Measurements from ENCODE around the gene ATXN2.
A peak's percentile ranks its signal among the peaks of the same experiment; 100 is the strongest.
"Not testable (repeated sequence)": the region's sequence is repeated elsewhere in the genome, so short reads cannot be mapped to it uniquely, and the experiment has no call there.

ATXN2 gene

DNA sequence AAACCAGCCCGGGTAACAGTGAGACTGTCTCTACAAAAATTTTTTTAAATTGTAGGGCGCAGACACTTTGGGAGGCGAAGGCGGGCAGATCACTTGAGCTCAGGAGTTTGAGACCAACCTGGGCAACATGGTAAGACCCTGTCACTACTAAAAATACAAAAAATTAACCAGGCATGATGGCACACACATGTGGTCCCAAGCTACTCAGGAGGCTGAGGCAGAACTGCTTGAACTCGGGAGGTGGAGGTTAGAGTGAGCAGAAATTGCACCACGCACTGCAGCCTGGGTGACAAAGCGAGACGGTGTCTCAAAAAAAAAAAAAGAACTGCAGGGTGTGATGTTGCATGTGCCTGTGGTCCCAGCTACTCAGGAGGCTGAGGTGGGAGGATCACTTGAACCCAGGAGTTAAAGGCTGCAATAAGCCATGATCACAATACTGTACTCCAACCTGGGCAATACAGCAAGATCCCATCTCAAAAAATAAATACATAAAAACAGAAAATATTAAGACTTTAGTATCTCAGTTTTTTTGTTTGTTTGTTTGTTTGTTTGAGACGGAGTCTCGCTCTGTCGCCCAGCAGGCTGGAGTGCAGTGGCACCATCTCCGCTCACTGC is 16.9 kb downstream of the ATXN2 start:
- Histone ChIP-seq H3K9me3 (ENCODE audit: insufficient read depth, low read depth, low read length) (no peaks in the 10 kb centered on the region), H3K36me3 (ENCODE audit: insufficient read depth, low read depth, low read length) (no peaks in the 10 kb centered on the region), H3K4me1 (ENCODE audit: insufficient read depth, low read length) (no peaks in the 10 kb centered on the region), H3K9ac (ENCODE audit: low read depth, low read length) (no peak overlapping the region), H3K27ac (ENCODE audit: low read length) (no peak overlapping the region), H3K4me3 (ENCODE audit: low read length) (no peak overlapping the region), H3K27me3 (ENCODE audit: insufficient read depth, low read length) (no peaks in the 10 kb centered on the region)

GRCh38 chr12:111581434-111582132 is 17.5 kb downstream of the ATXN2 start:
- no peaks in the 10 kb centered on the region for H3K36me3 ChIP-seq (ENCODE audit: insufficient read depth, low read depth, low read length)
- H3K4me1 ChIP-seq (ENCODE audit: insufficient read depth, low read length) = no peaks in the 10 kb centered on the region
- no peaks in the 10 kb centered on the region for H3K27me3 ChIP-seq (ENCODE audit: insufficient read depth, low read length)
- H3K27ac ChIP-seq (ENCODE audit: low read length) = no peak overlapping the region
- no peak overlapping the region for H3K9ac ChIP-seq (ENCODE audit: low read depth, low read length)
- no peak overlapping the region for H3K4me3 ChIP-seq (ENCODE audit: low read length)
- no peaks in the 10 kb centered on the region for H3K9me3 ChIP-seq (ENCODE audit: insufficient read depth, low read depth, low read length)

- Histone ChIP-seq H3K9ac (ENCODE audit: low read depth, low read length) (no peak overlapping the region), H3K36me3 (ENCODE audit: insufficient read depth, low read depth, low read length) (no peaks in the 10 kb centered on the region), H3K9me3 (ENCODE audit: insufficient read depth, low read depth, low read length) (no peaks in the 10 kb centered on the region), H3K4me3 (ENCODE audit: low read length) (no peak overlapping the region), H3K4me1 (ENCODE audit: insufficient read depth, low read length) (no peaks in the 10 kb centered on the region), H3K27ac (ENCODE audit: low read length) (no peak overlapping the region), H3K27me3 (ENCODE audit: insufficient read depth, low read length) (no peaks in the 10 kb centered on the region)
Measured at GRCh38 chr12:111580737-111581136, 18.4 kb downstream of the ATXN2 start.

GRCh38 chr12:111580119-111580425 is 19.0 kb downstream of the ATXN2 start:
- Histone ChIP-seq H3K4me3 (ENCODE audit: low read length) (no peak overlapping the region), H3K9ac (ENCODE audit: low read depth, low read length) (no peak overlapping the region), H3K36me3 (ENCODE audit: insufficient read depth, low read depth, low read length) (no peaks in the 10 kb centered on the region), H3K4me1 (ENCODE audit: insufficient read depth, low read length) (peaks cover 1% of the 10 kb centered on the region; the same call in 1 of the 2 replicates), H3K27me3 (ENCODE audit: insufficient read depth, low read length) (no peaks in the 10 kb centered on the region), H3K9me3 (ENCODE audit: insufficient read depth, low read depth, low read length) (no peaks in the 10 kb centered on the region), H3K27ac (ENCODE audit: low read length) (no peak overlapping the region)

- no peaks in the 10 kb centered on the region for H3K36me3 ChIP-seq (ENCODE audit: insufficient read depth, low read depth, low read length)
- H3K4me3 ChIP-seq (ENCODE audit: low read length) = no peak overlapping the region
- no peak overlapping the region for H3K9ac ChIP-seq (ENCODE audit: low read depth, low read length)
- no peak overlapping the region for H3K27ac ChIP-seq (ENCODE audit: low read length)
- no peaks in the 10 kb centered on the region for H3K9me3 ChIP-seq (ENCODE audit: insufficient read depth, low read depth, low read length)
- H3K27me3 ChIP-seq (ENCODE audit: insufficient read depth, low read length) = no peaks in the 10 kb centered on the region
- peaks cover 10% of the 10 kb centered on the region; the same call in 1 of the 2 replicates for H3K4me1 ChIP-seq (ENCODE audit: insufficient read depth, low read length)
Measured at GRCh38 chr12:111578971-111579340, 20.2 kb downstream of the ATXN2 start.

- Histone ChIP-seq H3K4me1 (ENCODE audit: insufficient read depth, low read length) (peaks cover 10% of the 10 kb centered on the region; the same call in 1 of the 2 replicates), H3K4me3 (ENCODE audit: low read length) (no peak overlapping the region), H3K27ac (ENCODE audit: low read length) (no peak overlapping the region), H3K27me3 (ENCODE audit: insufficient read depth, low read length) (no peaks in the 10 kb centered on the region), H3K9ac (ENCODE audit: low read depth, low read length) (no peak overlapping the region), H3K9me3 (ENCODE audit: insufficient read depth, low read depth, low read length) (no peaks in the 10 kb centered on the region), H3K36me3 (ENCODE audit: insufficient read depth, low read depth, low read length) (no peaks in the 10 kb centered on the region)
Measured at GRCh38 chr12:111578276-111578970, 20.7 kb downstream of the ATXN2 start.

- Histone ChIP-seq H3K4me3 (ENCODE audit: low read length) (no peak overlapping the region), H3K36me3 (ENCODE audit: insufficient read depth, low read depth, low read length) (no peaks in the 10 kb centered on the region), H3K27me3 (ENCODE audit: insufficient read depth, low read length) (no peaks in the 10 kb centered on the region), H3K9ac (ENCODE audit: low read depth, low read length) (0 out of 2 replicates have a peak overlapping the region, but pooled peaks have one; percentile 22), H3K9me3 (ENCODE audit: insufficient read depth, low read depth, low read length) (no peaks in the 10 kb centered on the region), H3K4me1 (ENCODE audit: insufficient read depth, low read length) (peaks cover 10% of the 10 kb centered on the region), H3K27ac (ENCODE audit: low read length) (no peak overlapping the region)
Measured at GRCh38 chr12:111574797-111575443, 24.2 kb downstream of the ATXN2 start.

DNA sequence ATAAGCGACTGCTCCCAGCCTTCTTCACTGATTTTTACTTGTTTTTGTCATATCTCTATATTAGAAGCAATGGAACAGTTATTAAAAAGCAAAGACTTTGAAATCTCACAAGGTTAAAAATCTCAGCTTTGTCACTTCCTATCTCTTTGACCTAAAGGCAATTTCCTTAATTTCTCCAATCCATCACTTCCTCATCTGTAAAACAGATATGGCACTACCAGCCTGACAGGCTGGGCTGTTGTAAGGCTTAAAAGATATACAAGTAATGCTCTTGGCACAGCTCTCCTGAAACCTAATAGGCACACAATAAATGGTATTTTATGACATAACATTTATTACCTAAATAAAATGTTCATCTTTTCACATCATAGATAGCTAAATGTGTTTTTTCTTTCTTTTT is 25.6 kb downstream of the ATXN2 start:
- H3K4me1 ChIP-seq (ENCODE audit: insufficient read depth, low read length) = peaks cover 10% of the 10 kb centered on the region
- H3K27ac ChIP-seq (ENCODE audit: low read length) = no peak overlapping the region
- H3K9ac ChIP-seq (ENCODE audit: low read depth, low read length) = no peak overlapping the region
- no peaks in the 10 kb centered on the region for H3K36me3 ChIP-seq (ENCODE audit: insufficient read depth, low read depth, low read length)
- H3K9me3 ChIP-seq (ENCODE audit: insufficient read depth, low read depth, low read length) = no peaks in the 10 kb centered on the region
- H3K4me3 ChIP-seq (ENCODE audit: low read length) = no peak overlapping the region
- H3K27me3 ChIP-seq (ENCODE audit: insufficient read depth, low read length) = no peaks in the 10 kb centered on the region

DNA sequence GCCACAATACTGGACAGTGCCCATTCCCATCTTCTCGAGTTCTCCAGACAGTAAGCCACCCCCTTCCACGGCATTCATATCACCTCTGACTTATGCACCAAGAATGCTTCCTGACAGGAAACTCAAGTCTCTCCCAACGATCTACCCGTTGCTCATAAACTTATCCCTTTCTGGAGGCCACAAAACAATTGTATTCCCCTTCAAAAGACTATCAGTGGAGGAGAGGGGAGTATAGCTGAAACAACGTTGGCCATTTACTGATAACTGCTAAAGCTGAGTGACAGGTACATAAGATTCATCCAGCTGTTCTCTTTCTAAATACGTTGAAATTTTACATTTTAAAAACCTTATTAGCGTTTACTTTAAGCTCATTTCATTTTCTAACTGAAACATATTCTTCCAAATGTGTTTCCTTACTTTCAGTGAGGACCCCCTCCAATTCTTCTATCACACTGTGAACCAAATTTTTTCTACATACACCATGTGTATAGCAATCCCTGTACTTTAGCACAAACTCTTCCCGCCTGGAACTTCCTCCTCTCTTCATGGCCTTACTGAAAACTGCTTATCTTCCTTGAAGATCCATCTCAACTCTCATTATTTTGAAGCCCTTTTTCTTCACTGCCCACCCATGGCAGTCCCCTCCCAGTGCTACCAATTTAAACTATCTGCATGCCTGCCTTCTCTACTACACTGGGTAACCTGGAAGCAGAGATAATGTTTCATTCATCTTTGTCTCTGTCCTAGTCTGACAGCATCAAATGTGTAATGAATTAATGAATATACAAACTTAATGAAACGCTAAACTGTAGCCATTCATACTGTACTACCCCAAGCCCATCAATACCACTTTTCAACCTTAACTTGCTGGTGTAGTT is 28.8 kb downstream of the ATXN2 start:
- Histone ChIP-seq H3K4me3 (ENCODE audit: low read length) (no peak overlapping the region), H3K4me1 (ENCODE audit: insufficient read depth, low read length) (peaks cover 10% of the 10 kb centered on the region), H3K36me3 (ENCODE audit: insufficient read depth, low read depth, low read length) (no peaks in the 10 kb centered on the region), H3K9ac (ENCODE audit: low read depth, low read length) (no peak overlapping the region; the same call in 1 of the 2 replicates), H3K27me3 (ENCODE audit: insufficient read depth, low read length) (no peaks in the 10 kb centered on the region), H3K27ac (ENCODE audit: low read length) (no peak overlapping the region), H3K9me3 (ENCODE audit: insufficient read depth, low read depth, low read length) (no peaks in the 10 kb centered on the region)

- H3K4me3 ChIP-seq (ENCODE audit: low read length) = no peak overlapping the region
- peaks cover 3% of the 10 kb centered on the region for H3K4me1 ChIP-seq (ENCODE audit: insufficient read depth, low read length)
- H3K27me3 ChIP-seq (ENCODE audit: insufficient read depth, low read length) = no peaks in the 10 kb centered on the region
- H3K27ac ChIP-seq (ENCODE audit: low read length) = no peak overlapping the region
- no peaks in the 10 kb centered on the region for H3K9me3 ChIP-seq (ENCODE audit: insufficient read depth, low read depth, low read length)
- no peak overlapping the region for H3K9ac ChIP-seq (ENCODE audit: low read depth, low read length)
- no peaks in the 10 kb centered on the region; the same call in 1 of the 2 replicates for H3K36me3 ChIP-seq (ENCODE audit: insufficient read depth, low read depth, low read length)
Measured at GRCh38 chr12:111569363-111570083, 29.6 kb downstream of the ATXN2 start.

- not testable (repeated sequence) for H3K27ac ChIP-seq (ENCODE audit: low read length); H3K27me3 ChIP-seq (ENCODE audit: insufficient read depth, low read length); H3K36me3 ChIP-seq (ENCODE audit: insufficient read depth, low read depth, low read length); H3K4me3 ChIP-seq (ENCODE audit: low read length); H3K9ac ChIP-seq (ENCODE audit: low read depth, low read length); H3K9me3 ChIP-seq (ENCODE audit: insufficient read depth, low read depth, low read length); H3K4me1 ChIP-seq (ENCODE audit: insufficient read depth, low read length)
Measured at GRCh38 chr12:111560844-111561243, 38.3 kb downstream of the ATXN2 start.

Measured in iPS-20b (cell line).